GM12878 (cell line): ENCODE results near the gene OCIAD2. TPM values are rescaled to one million over a fixed set of nuclear protein-coding genes. Genes with fewer than 3 reads are reported as not detected.

ENCODE experiments used
- ATAC-seq: fragments of 200-7000 bp; cut with Tn5 transposase; 3 replicates; pipeline ENCODE4 v1.9.1; 2020; ENCODE audit warnings: mild to moderate bottlenecking, moderate library complexity
- BruUV-seq: library from RNA; stranded (reverse); fragments of 400-500 nt; replicated peaks from 2 replicates; lab custom pipeline; 2021; lab: Mats Ljungman, UMichigan
- CTCF ChIA-PET: fragments of 300-600 bp; sonication (Branson Sonifier 250); formaldehyde crosslinking; extraction: SDS; loops from one replicate; lab custom pipeline; 2021; ENCODE audit warnings: inconsistent platforms; lab: Yijun Ruan, JAX
- POLR2A ChIA-PET: fragments of 350-600 bp; formaldehyde crosslinking; extraction: SDS; loops from one replicate; lab custom pipeline; 2021; ENCODE audit warnings: inconsistent platforms; lab: Charles Lee
- RAD21 ChIA-PET: fragments of 300-600 bp; sonication (Branson Sonifier 250); formaldehyde crosslinking; loops from one replicate; lab custom pipeline; 2023; ENCODE audit warnings: antibody characterized with exemption; ENCODE audit not compliant: unreplicated experiment; lab: Charles Lee
- SMC1A ChIA-PET: fragments of 300-600 bp; sonication (Branson Sonifier 250); formaldehyde crosslinking; loops from one replicate; lab custom pipeline; 2023; ENCODE audit not compliant: unreplicated experiment, uncharacterized antibody; lab: Charles Lee
- DNase-seq: peaks from one replicate; pipeline ENCODE4 v3.0.0-alpha.2; 2011; ENCODE audit warnings: low read depth, low spot score
- FAIRE-seq: peaks from 3 replicates; lab custom pipeline; 2011; peaks lifted over from hg19 to GRCh38; lab: Jason Lieb, UNC
- H2AFZ ChIP-seq: 2 replicates; pipeline ENCODE4 v1.6.0; 2011; ENCODE audit warnings: low read depth, low read length, control low read depth; ENCODE audit not compliant: control insufficient read depth
- H3K27ac ChIP-seq: 2 replicates; pipeline ENCODE4 v1.5.1; 2011; ENCODE audit warnings: control low read depth; ENCODE audit not compliant: control insufficient read depth, insufficient read depth
- H3K27me3 ChIP-seq, 2 experiments: replicated peaks in 1 of 2; 2 replicates each; pipeline versions ENCODE4 v1.6.0 to v1.6.1; 2011; ENCODE audit warnings: low read length in 1 of 2; ENCODE audit not compliant: control insufficient read depth in 2 of 2, insufficient read depth in 2 of 2
- H3K36me3 ChIP-seq, 2 experiments: 2 replicates each; pipeline ENCODE4 v1.5.1; 2011; ENCODE audit warnings: low read length in 1 of 2; ENCODE audit not compliant: control insufficient read depth in 2 of 2, insufficient read depth in 2 of 2
- H3K4me1 ChIP-seq: 2 replicates; pipeline ENCODE4 v1.6.1; 2011; ENCODE audit warnings: mild to moderate bottlenecking, low read length, moderate library complexity, mixed read lengths; ENCODE audit not compliant: control insufficient read depth, insufficient read depth
- H3K4me2 ChIP-seq: 2 replicates; pipeline ENCODE4 v1.6.0; 2011; ENCODE audit warnings: control low read depth; ENCODE audit not compliant: control insufficient read depth, insufficient read depth
- H3K4me3 ChIP-seq: fragments of 200-600 bp; sonication (generic); 2 replicates; pipeline ENCODE4 v1.5.1; 2016
- H3K79me2 ChIP-seq: 2 replicates; pipeline ENCODE4 v1.6.0; 2011; ENCODE audit warnings: low read length; ENCODE audit not compliant: control insufficient read depth, insufficient read depth
- H3K9ac ChIP-seq: 2 replicates; pipeline ENCODE4 v1.8.0; 2011; ENCODE audit warnings: low read length, control low read depth, mixed read lengths; ENCODE audit not compliant: control insufficient read depth, insufficient read depth
- H3K9me3 ChIP-seq: replicated peaks from 3 replicates; pipeline ENCODE4 v1.5.1; 2011; ENCODE audit warnings: mild to moderate bottlenecking, low read length; ENCODE audit not compliant: control insufficient read depth, insufficient read depth
- H4K20me1 ChIP-seq: 2 replicates; pipeline ENCODE4 v1.6.0; 2011; ENCODE audit not compliant: control insufficient read depth, insufficient read depth
- ATF7 ChIP-seq: fragments of 450-650 bp; IDR thresholded peaks from 2 replicates; pipeline ENCODE4 v1.6.1; 2016; ENCODE audit warnings: low read depth, mild to moderate bottlenecking
- FOXM1 ChIP-seq: IDR thresholded peaks from 2 replicates; pipeline ENCODE4 v1.6.1; 2012; ENCODE audit warnings: low read depth, mild to moderate bottlenecking, inconsistent platforms, low read length, moderate library complexity
- HDGF ChIP-seq: fragments of 450-650 bp; IDR thresholded peaks from 2 replicates; pipeline ENCODE4 v1.6.1; 2016; ENCODE audit warnings: antibody characterized with exemption
- NFIC ChIP-seq: IDR thresholded peaks from 2 replicates; pipeline ENCODE4 v1.6.1; 2012; ENCODE audit warnings: low read depth, mild to moderate bottlenecking, inconsistent platforms, low read length, moderate library complexity
- NR2C2 ChIP-seq: IDR thresholded peaks from 2 replicates; pipeline ENCODE4 v1.6.1; 2011; ENCODE audit warnings: borderline replicate concordance, low read depth; ENCODE audit not compliant: control insufficient read depth, insufficient read length
- PML ChIP-seq: IDR thresholded peaks from 2 replicates; pipeline ENCODE4 v1.6.1; 2012; ENCODE audit warnings: low read length, inconsistent platforms
- SREBF2 ChIP-seq: IDR thresholded peaks from 2 replicates; pipeline ENCODE4 v1.6.1; 2012; ENCODE audit warnings: mild to moderate bottlenecking, low read length
- ZNF217 ChIP-seq: fragments of 450-650 bp; IDR thresholded peaks from 2 replicates; pipeline ENCODE4 v1.6.1; 2017; ENCODE audit warnings: antibody characterized with exemption, mild to moderate bottlenecking
- ZNF24 ChIP-seq: fragments of 450-650 bp; IDR thresholded peaks from 2 replicates; pipeline ENCODE4 v1.6.1; 2017; ENCODE audit warnings: antibody characterized with exemption, mild to moderate bottlenecking
- ZZZ3 ChIP-seq: IDR thresholded peaks from 2 replicates; pipeline ENCODE4 v1.6.1; 2011; ENCODE audit warnings: low read depth; ENCODE audit not compliant: control insufficient read depth, insufficient read length
- WGBS: methylation state at CpG from one replicate; pipeline ENCODE4 v1.1.6; 2016; ENCODE audit warnings: low lambda C conversion rate; ENCODE audit not compliant: insufficient replicate concordance, insufficient coverage; ENCODE audit errors: missing lambda C conversion rate; 5-methylcytosine and 5-hydroxymethylcytosine counted together
- in situ Hi-C: fragments of 300-500 bp; cut with MboI; formaldehyde crosslinking; loops from 9 replicates; pipeline ENCODE4 v1.14.3; 2018; ENCODE audit warnings: mixed read lengths
- intact Hi-C: fragments of 100-400 bp; cut with micrococcal nuclease; formaldehyde crosslinking; loops from one replicate; pipeline ENCODE4 v1.14.2; 2022; ENCODE audit not compliant: unreplicated experiment
- polyA plus RNA-seq, 11 experiments: library from polyadenylated mRNA; depleted of rRNA in 4 of 11; unstranded in 6 of 11; stranded (reverse) in 5 of 11; fragments of >200 nt; fragmentation: Nextera tagmentation in 4 of 11; fragmentation: Illumina TruSeq in 1 of 11; extraction: Ambion mirVana in 4 of 11; extraction: Trizol in 1 of 11; gene quantifications; 1 replicate in 1 of 11; 2 replicates in 10 of 11; pipeline versions ENCODE4 v1.2.1 to v1.2.3, GENCODE V29; 2011 to 2016; ENCODE audit warnings: inconsistent platforms in 2 of 11, missing spikeins in 2 of 11, low read depth in 1 of 11
- total RNA-seq, 4 experiments: library from RNA; depleted of rRNA in 3 of 4; stranded (reverse); fragments of >200 nt in 3 of 4; fragmentation: Illumina TruSeq in 1 of 4; extraction: Trizol in 1 of 4; gene quantifications; 2 replicates each; pipeline versions ENCODE4 v1.2.1 to v1.2.3, GENCODE V29; 2013 to 2021
- TF ChIP-seq, protein P1 (sequence below): IDR thresholded peaks from 2 replicates; pipeline ENCODE4 v1.6.1; 2011; ENCODE audit warnings: borderline replicate concordance, low read depth, mild to moderate bottlenecking, moderate library complexity, mixed read lengths, low read length; ENCODE audit not compliant: insufficient read depth; ENCODE audit errors: extremely low read length
- TF ChIP-seq, protein P2 (sequence below): fragments of 450-650 bp; IDR thresholded peaks from 2 replicates; pipeline ENCODE4 v1.6.1; 2018; ENCODE audit warnings: borderline replicate concordance, mild to moderate bottlenecking; ENCODE audit not compliant: partially characterized antibody
- TF ChIP-seq, protein P3 (sequence below): fragments of 450-650 bp; formaldehyde crosslinking; IDR thresholded peaks from 2 replicates; pipeline ENCODE4 v1.5.0; 2022; ENCODE audit warnings: mild to moderate bottlenecking, missing genetic modification characterization

The OCIAD2 gene
- total and polyA plus RNA-seq, 10 of the 15 experiments (the other 5 are each of a cell fraction or from before 2014, with no cell fraction given) = 42.4 to 140 (median 70.0) TPM

DNA sequence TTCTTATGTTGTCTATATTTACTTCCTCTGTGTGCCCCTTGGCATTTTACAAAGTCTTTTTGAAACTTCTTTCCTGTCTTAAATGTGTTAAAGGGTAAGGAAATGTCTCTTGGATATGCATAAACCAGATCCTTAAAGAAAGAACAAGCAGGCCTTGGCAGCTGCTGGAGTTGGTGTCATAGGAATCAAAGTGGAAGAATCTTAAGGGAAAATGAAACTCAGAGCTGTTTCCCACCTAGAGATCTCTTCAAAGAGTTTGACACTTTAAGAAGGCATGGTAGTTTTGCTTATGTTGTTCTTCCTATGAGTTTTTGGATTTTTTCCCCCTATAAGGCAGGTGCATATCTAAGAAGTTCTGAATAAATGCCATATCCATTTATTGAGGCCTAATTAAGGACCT is 42.5 kb upstream of the OCIAD2 start (continued):
- no peak for TF ChIP-seq HDGF
- TF ChIP-seq ZZZ3 = no peak

DNA sequence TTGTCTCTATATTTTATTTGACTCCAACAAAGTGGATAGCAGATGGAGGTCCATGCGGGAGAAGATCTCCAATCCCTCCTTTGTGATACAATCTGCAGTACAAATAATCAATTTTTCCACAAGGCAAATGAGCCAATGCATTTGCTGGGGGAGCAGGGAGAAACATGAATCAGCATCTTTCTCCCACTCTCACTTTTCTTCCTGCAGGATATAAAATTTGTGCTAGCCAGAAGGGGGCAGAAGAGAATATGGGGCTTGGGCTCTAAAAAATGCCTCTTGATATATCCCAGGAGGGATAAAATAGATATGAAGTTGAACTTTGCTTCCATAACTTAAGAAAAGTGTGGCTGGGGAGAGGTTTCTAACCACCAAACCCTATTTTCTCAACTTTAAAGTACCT is 41.2 kb upstream of the OCIAD2 start:
- in situ Hi-C loops (no loop called here), intact Hi-C loops (no loop called here)
- Histone ChIP-seq H3K4me3 (no peak overlapping the region), H2AFZ (no peak overlapping the region), H3K79me2 (no peaks in the 10 kb centered on the region), H3K36me3 (no peaks in the 10 kb centered on the region), H3K9me3 (no peaks in the 10 kb centered on the region; the same call in 2 of the 3 replicates), H3K4me2 (no peak overlapping the region), H3K9ac (no peak overlapping the region), H3K4me1 (no peaks in the 10 kb centered on the region), H4K20me1 (no peaks in the 10 kb centered on the region), H3K27me3 (peaks cover 0 to 3% of the 10 kb centered on the region in 2 experiments; a peak in 1 of 4 replicates), H3K27ac (no peak overlapping the region)
- POLR2A ChIA-PET = no interaction called here
- no peak for TF ChIP-seq FOXM1
- no peak for TF ChIP-seq ZNF217
- TF ChIP-seq NFIC = no peak
- no peak for TF ChIP-seq SREBF2
- TF ChIP-seq ATF7 = no peak
- TF ChIP-seq PML = no peak
- TF ChIP-seq, protein P1, sequence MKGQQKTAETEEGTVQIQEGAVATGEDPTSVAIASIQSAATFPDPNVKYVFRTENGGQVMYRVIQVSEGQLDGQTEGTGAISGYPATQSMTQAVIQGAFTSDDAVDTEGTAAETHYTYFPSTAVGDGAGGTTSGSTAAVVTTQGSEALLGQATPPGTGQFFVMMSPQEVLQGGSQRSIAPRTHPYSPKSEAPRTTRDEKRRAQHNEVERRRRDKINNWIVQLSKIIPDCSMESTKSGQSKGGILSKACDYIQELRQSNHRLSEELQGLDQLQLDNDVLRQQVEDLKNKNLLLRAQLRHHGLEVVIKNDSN = no peak
- TF ChIP-seq, protein P2, sequence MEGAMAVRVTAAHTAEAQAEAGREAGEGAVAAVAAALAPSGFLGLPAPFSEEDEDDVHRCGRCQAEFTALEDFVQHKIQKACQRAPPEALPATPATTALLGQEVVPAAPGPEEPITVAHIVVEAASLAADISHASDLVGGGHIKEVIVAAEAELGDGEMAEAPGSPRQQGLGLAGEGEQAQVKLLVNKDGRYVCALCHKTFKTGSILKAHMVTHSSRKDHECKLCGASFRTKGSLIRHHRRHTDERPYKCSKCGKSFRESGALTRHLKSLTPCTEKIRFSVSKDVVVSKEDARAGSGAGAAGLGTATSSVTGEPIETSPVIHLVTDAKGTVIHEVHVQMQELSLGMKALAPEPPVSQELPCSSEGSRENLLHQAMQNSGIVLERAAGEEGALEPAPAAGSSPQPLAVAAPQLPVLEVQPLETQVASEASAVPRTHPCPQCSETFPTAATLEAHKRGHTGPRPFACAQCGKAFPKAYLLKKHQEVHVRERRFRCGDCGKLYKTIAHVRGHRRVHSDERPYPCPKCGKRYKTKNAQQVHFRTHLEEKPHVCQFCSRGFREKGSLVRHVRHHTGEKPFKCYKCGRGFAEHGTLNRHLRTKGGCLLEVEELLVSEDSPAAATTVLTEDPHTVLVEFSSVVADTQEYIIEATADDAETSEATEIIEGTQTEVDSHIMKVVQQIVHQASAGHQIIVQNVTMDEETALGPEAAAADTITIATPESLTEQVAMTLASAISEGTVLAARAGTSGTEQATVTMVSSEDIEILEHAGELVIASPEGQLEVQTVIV = no peak
- TF ChIP-seq ZNF24 = no peak
- no peak for TF ChIP-seq NR2C2
- TF ChIP-seq, protein P3, sequence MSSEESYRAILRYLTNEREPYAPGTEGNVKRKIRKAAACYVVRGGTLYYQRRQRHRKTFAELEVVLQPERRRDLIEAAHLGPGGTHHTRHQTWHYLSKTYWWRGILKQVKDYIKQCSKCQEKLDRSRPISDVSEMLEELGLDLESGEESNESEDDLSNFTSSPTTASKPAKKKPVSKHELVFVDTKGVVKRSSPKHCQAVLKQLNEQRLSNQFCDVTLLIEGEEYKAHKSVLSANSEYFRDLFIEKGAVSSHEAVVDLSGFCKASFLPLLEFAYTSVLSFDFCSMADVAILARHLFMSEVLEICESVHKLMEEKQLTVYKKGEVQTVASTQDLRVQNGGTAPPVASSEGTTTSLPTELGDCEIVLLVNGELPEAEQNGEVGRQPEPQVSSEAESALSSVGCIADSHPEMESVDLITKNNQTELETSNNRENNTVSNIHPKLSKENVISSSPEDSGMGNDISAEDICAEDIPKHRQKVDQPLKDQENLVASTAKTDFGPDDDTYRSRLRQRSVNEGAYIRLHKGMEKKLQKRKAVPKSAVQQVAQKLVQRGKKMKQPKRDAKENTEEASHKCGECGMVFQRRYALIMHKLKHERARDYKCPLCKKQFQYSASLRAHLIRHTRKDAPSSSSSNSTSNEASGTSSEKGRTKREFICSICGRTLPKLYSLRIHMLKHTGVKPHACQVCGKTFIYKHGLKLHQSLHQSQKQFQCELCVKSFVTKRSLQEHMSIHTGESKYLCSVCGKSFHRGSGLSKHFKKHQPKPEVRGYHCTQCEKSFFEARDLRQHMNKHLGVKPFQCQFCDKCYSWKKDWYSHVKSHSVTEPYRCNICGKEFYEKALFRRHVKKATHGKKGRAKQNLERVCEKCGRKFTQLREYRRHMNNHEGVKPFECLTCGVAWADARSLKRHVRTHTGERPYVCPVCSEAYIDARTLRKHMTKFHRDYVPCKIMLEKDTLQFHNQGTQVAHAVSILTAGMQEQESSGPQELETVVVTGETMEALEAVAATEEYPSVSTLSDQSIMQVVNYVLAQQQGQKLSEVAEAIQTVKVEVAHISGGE (CRISPR knock-in tag) = no peak
- SMC1A ChIA-PET = no interaction called here
- CTCF ChIA-PET = no interaction called here
- no TSS peak for BruUV-seq
- no peak for ATAC-seq
- no peak for FAIRE-seq
- WGBS = 100% methylated on average over 1 of the region's 1 CpG
- no peak for DNase-seq
- RAD21 ChIA-PET = no interaction called here
